ENCODE results near the gene HDAC9.

GRCh38 chr7:18637516-18637915, 142.0 kb downstream of the HDAC9 start:
- TF ChIP-seq RARB (CRISPR knock-in tag; IDR thresholded peaks at IDR 0.05) (no peak), TSHZ2 (CRISPR knock-in tag; IDR thresholded peaks at IDR 0.05) (no peak), CSRNP3 (CRISPR knock-in tag; IDR thresholded peaks at IDR 0.05) (no peak), TCF4 (CRISPR knock-in tag; IDR thresholded peaks at IDR 0.05; ENCODE audit: borderline replicate concordance) (no peak), ZNF8 (CRISPR knock-in tag; IDR thresholded peaks at IDR 0.05) (no peak), TOX (CRISPR knock-in tag; IDR thresholded peaks at IDR 0.05; ENCODE audit: borderline replicate concordance) (no peak), ARNTL (CRISPR knock-in tag; IDR thresholded peaks at IDR 0.05; ENCODE audit: borderline replicate concordance, low read depth) (no peak), PATZ1 (CRISPR knock-in tag; IDR thresholded peaks at IDR 0.05; ENCODE audit: borderline replicate concordance) (no peak)

All from SK-N-SH treated with all-trans-retinoic acid at 6 μM for 48 hours (cell line).